Natural killer cell (primary cell): ENCODE data around the gene SMIM10L2A. TPM values are rescaled to one million over a fixed set of nuclear protein-coding genes. Genes with fewer than 3 reads are reported as not detected.

Source experiments
- ATAC-seq, 3 donors: fragments of 150-1000 bp in 2 of 3; fragments of 200-7000 bp in 1 of 3; cut with Tn5 transposase; 1 replicate in 1 of 3; 2 replicates in 2 of 3; pipeline ENCODE4 v1.10.0; 2021; ENCODE audit warnings: mild to moderate bottlenecking in 2 of 3, moderate library complexity in 2 of 3
- DNase-seq, 2 donors: peaks; one replicate each; pipeline versions ENCODE4 v3.0.0 to v3.0.0-alpha.2; 2013 to 2021; ENCODE audit warnings: mixed read lengths in 1 of 2
- H3K27ac ChIP-seq: one replicate; pipeline ENCODE4 v1.5.1; 2013; ENCODE audit warnings: mild to moderate bottlenecking, low read length
- H3K27me3 ChIP-seq: one replicate; pipeline ENCODE4 v1.6.1; 2013; ENCODE audit warnings: low read length; ENCODE audit not compliant: control insufficient read depth, insufficient read depth
- H3K36me3 ChIP-seq: one replicate; pipeline ENCODE4 v1.6.1; 2013; ENCODE audit warnings: low read length; ENCODE audit not compliant: control insufficient read depth, insufficient read depth
- H3K4me1 ChIP-seq: one replicate; pipeline ENCODE4 v1.6.1; 2013; ENCODE audit warnings: low read length; ENCODE audit not compliant: control insufficient read depth, insufficient read depth
- H3K4me3 ChIP-seq: one replicate; pipeline ENCODE4 v1.5.1; 2013; ENCODE audit warnings: low read length
- H3K9me3 ChIP-seq: one replicate; pipeline ENCODE4 v1.6.1; 2013; ENCODE audit warnings: low read length; ENCODE audit not compliant: control insufficient read depth, insufficient read depth
- H3K27ac Mint-ChIP-seq, 2 donors: one replicate each; pipeline ENCODE4 v1.8.0; 2022; ENCODE audit warnings: mild to moderate bottlenecking in 2 of 2, mixed read lengths in 2 of 2, moderate library complexity in 1 of 2
- H3K27me3 Mint-ChIP-seq, 2 donors: one replicate each; pipeline ENCODE4 v1.8.0; 2022; ENCODE audit warnings: low read depth in 2 of 2, mixed read lengths in 2 of 2
- H3K36me3 Mint-ChIP-seq: one replicate; pipeline ENCODE4 v1.8.0; 2022; ENCODE audit warnings: mixed read lengths
- H3K4me1 Mint-ChIP-seq, 2 donors: one replicate each; pipeline ENCODE4 v1.8.0; 2022; ENCODE audit warnings: mixed read lengths in 2 of 2
- H3K4me3 Mint-ChIP-seq: one replicate; pipeline ENCODE4 v1.8.0; 2022; ENCODE audit warnings: mild to moderate bottlenecking, moderate library complexity, mixed read lengths
- H3K9me3 Mint-ChIP-seq, 2 donors: one replicate each; pipeline ENCODE4 v1.8.0; 2022; ENCODE audit warnings: mixed read lengths in 2 of 2
- CTCF ChIP-seq: fragments of 200-600 bp; IDR thresholded peaks from one replicate; pipeline ENCODE4 v1.8.0; 2022; ENCODE audit warnings: antibody characterized with exemption
- WGBS: methylation state at CpG from one replicate; pipeline ENCODE4 v1.1.7; 2013; ENCODE audit warnings: missing lambda C conversion rate; ENCODE audit not compliant: insufficient coverage; 5-methylcytosine and 5-hydroxymethylcytosine counted together
- intact Hi-C: fragments of 100-400 bp; cut with micrococcal nuclease; formaldehyde crosslinking; loops from one replicate; pipeline ENCODE4 v1.14.2; 2022
- total RNA-seq, 4 donors: library from RNA; stranded (reverse); fragments of 120-200 nt in 1 of 4; gene quantifications; one replicate each; pipeline versions ENCODE4 v1.2.3 to v1.2.4, GENCODE V29; 2013 to 2022

Gene SMIM10L2A
- total RNA-seq, 3 donors from 2014 or later (not counting 1 experiment from before 2014, with no cell fraction given) = 0.08 to 0.27 (median 0.14) TPM

DNA sequence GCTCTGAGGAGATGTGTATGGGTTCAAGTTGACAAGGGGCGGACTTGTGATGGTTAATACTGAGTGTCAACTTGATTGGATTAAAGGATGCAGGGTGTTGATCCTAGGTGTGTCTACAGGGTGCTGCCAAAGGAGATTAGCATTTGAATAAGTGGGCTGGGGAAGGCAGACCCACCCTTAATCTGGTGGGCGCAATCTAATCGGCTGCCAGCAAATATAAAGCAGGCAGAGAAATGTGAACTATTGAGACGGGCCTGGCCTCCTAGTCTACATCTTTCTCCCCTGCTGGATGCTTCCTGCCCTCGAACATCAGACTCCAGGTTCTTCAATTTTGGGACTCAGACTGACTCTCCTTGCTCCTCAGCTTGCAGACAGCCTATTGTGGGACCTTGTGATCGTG, 26.7 kb upstream of the SMIM10L2A start:
- DNase-seq = no peak
- TF ChIP-seq CTCF = no peak
- Mint-ChIP-seq H3K4me3 (no peak overlapping the region), H3K4me1 (no peaks in the 10 kb centered on the region), H3K36me3 (no peaks in the 10 kb centered on the region), H3K27me3 (peaks cover 5 to 10% of the 10 kb centered on the region in 2 donors), H3K9me3 (no peaks in the 10 kb centered on the region), H3K27ac (no peak overlapping the region)
- no peak for ATAC-seq
- Histone ChIP-seq H3K27me3 (no peaks in the 10 kb centered on the region), H3K9me3 (no peaks in the 10 kb centered on the region), H3K36me3 (no peaks in the 10 kb centered on the region), H3K4me1 (no peaks in the 10 kb centered on the region), H3K4me3 (no peak overlapping the region), H3K27ac (no peak overlapping the region)
- 97% methylated on average over 4 of the region's 6 CpGs for WGBS
- intact Hi-C loops = no loop called here

- Mint-ChIP-seq H3K4me3 (no peak overlapping the region), H3K4me1 (no peaks in the 10 kb centered on the region), H3K27me3 (peaks cover 5 to 8% of the 10 kb centered on the region in 2 donors), H3K27ac (no peak overlapping the region), H3K9me3 (no peaks in the 10 kb centered on the region), H3K36me3 (no peaks in the 10 kb centered on the region)
- no peak overlapping the region for H3K27ac ChIP-seq
- no peak for DNase-seq
- H3K9me3 ChIP-seq = no peaks in the 10 kb centered on the region
- TF ChIP-seq CTCF = no peak
- 61% methylated on average over 3 of the region's 4 CpGs for whole genome bisulfite sequencing
- no peak overlapping the region for H3K4me3 ChIP-seq
- H3K4me1 ChIP-seq = no peaks in the 10 kb centered on the region
- no peak for ATAC-seq
- no peaks in the 10 kb centered on the region for H3K27me3 ChIP-seq
- H3K36me3 ChIP-seq = no peaks in the 10 kb centered on the region
- intact Hi-C loops = no loop called here
These were observed 25.6 kb upstream of the SMIM10L2A start for GRCh38 chrX:135396109-135396508.

DNA sequence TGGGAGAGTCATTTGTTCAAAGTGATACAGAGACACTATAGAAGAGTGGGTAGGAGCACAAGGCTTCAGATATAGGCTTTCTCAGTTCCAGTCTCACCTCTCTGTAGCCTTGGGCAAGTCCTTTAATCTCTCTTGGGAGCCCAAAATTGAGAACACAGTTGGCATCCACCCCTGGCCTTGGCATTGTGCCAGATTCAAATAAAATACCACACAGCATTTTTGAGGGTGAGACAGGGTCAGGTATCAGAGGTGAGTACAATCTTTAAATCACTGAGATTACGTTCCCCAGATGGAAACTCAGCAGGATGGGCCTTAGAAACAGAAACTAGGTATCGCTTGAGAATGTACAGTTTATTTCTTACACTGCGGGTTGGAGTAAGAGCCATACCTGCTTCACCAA, 25.2 kb upstream of the SMIM10L2A start:
- H3K4me3 ChIP-seq = no peak overlapping the region
- no peak overlapping the region for H3K4me3 Mint-ChIP-seq
- H3K36me3 ChIP-seq = no peaks in the 10 kb centered on the region
- DNase-seq (peak in 1 of 2 donors; percentile 6), ATAC-seq (no peak)
- no peak overlapping the region for H3K27ac ChIP-seq
- H3K27me3 Mint-ChIP-seq = peaks cover 2 to 3% of the 10 kb centered on the region in 2 donors
- no peaks in the 10 kb centered on the region for H3K36me3 Mint-ChIP-seq
- H3K27ac Mint-ChIP-seq = no peak overlapping the region
- H3K27me3 ChIP-seq = no peaks in the 10 kb centered on the region
- TF ChIP-seq CTCF = no peak
- no peaks in the 10 kb centered on the region for H3K9me3 Mint-ChIP-seq
- intact Hi-C loops = no loop called here
- H3K4me1 Mint-ChIP-seq = no peaks in the 10 kb centered on the region
- 91% methylated on average over 3 of the region's 3 CpGs for WGBS
- no peaks in the 10 kb centered on the region for H3K9me3 ChIP-seq
- no peaks in the 10 kb centered on the region for H3K4me1 ChIP-seq

DNA sequence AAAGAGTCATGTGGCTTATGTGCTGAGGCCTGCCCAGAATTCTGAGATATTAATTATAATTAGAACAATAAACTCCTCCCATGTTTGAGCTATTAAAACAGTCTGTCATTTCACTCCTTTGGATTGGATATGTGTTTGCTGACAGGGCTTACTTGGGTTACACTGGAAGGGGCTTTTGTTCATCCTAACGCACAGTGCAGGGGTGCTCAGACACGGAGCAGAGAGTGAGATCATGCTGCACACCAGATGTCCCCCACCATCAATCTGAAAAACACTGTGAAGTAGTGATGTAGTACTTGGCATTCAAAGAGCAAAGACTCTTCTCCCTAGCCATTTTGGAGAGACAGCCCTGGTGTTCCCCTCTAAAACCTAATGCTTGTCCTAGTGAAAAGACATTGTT, 24.1 kb upstream of the SMIM10L2A start:
- H3K27ac ChIP-seq = no peak overlapping the region
- intact Hi-C loops = no loop called here
- no peak for DNase-seq
- Mint-ChIP-seq H3K27me3 (peaks cover 0 to 2% of the 10 kb centered on the region in 2 donors), H3K4me1 (no peaks in the 10 kb centered on the region), H3K36me3 (no peaks in the 10 kb centered on the region), H3K9me3 (no peaks in the 10 kb centered on the region), H3K27ac (no peak overlapping the region), H3K4me3 (no peak overlapping the region)
- no peaks in the 10 kb centered on the region for H3K36me3 ChIP-seq
- H3K27me3 ChIP-seq = no peaks in the 10 kb centered on the region
- no peak for TF ChIP-seq CTCF
- no peaks in the 10 kb centered on the region for H3K9me3 ChIP-seq
- no peaks in the 10 kb centered on the region for H3K4me1 ChIP-seq
- no peak for ATAC-seq
- H3K4me3 ChIP-seq = no peak overlapping the region
- 100% methylated on average over 1 of the region's 2 CpGs for WGBS
